Ovary (tissue), 9 donors: ENCODE data around the gene PLEKHN1. TPM values are rescaled to one million over a fixed set of nuclear protein-coding genes. Genes with fewer than 3 reads are reported as not detected.

Experiments used
- DNase-seq, 5 donors: peaks; one replicate each; pipeline ENCODE4 v3.0.0-alpha.2; 2019 to 2020
- H3K27ac ChIP-seq, 2 donors: fragments of 200-600 bp; one replicate each; pipeline versions ENCODE4 v1.5.1 to v1.8.0; 2019 to 2022
- H3K27me3 ChIP-seq: fragments of 200-600 bp; one replicate; pipeline ENCODE4 v1.8.0; 2022
- H3K36me3 ChIP-seq: fragments of 200-600 bp; sonication (generic); one replicate; pipeline ENCODE4 v1.5.1; 2019
- H3K4me1 ChIP-seq: one replicate; pipeline ENCODE4 v1.8.1; 2013; ENCODE audit warnings: mild to moderate bottlenecking, moderate library complexity; ENCODE audit not compliant: insufficient read depth
- H3K4me3 ChIP-seq: fragments of 200-600 bp; sonication (generic); one replicate; pipeline ENCODE4 v1.5.1; 2017
- H3K9me3 ChIP-seq, 2 donors: fragments of 200-600 bp in 1 of 2; sonication (generic) in 1 of 2; one replicate each; pipeline versions ENCODE4 v1.5.1 to v1.8.1; 2013 to 2019; ENCODE audit warnings: mild to moderate bottlenecking in 1 of 2, moderate library complexity in 1 of 2
- CTCF ChIP-seq, 3 donors: fragments of 450-650 bp in 2 of 3; fragments of 200-600 bp in 1 of 3; IDR thresholded peaks; one replicate each; pipeline versions ENCODE4 v1.5.1 to v1.8.0; 2016 to 2022; ENCODE audit warnings: antibody characterized with exemption in 3 of 3, mild to moderate bottlenecking in 1 of 3
- EP300 ChIP-seq: sonication (generic); formaldehyde crosslinking; IDR thresholded peaks from one replicate; pipeline ENCODE4 v1.6.1; 2017; ENCODE audit warnings: antibody characterized with exemption
- POLR2A ChIP-seq: fragments of 450-650 bp; IDR thresholded peaks from one replicate; pipeline ENCODE4 v1.6.1; 2017; ENCODE audit warnings: antibody characterized with exemption, mild to moderate bottlenecking, moderate library complexity
- WGBS, 3 donors: extraction: QIAGEN DNeasy Blood & Tissue Kit in 1 of 3; methylation state at CpG; one replicate each; pipeline versions ENCODE4 v1.1.5 to v1.1.7; 2013 to 2017; 5-methylcytosine and 5-hydroxymethylcytosine counted together
- intact Hi-C, 4 donors: fragments of 100-400 bp; cut with DNase I; formaldehyde crosslinking; loops; one replicate each; pipeline versions ENCODE4 v1.11.0 to v1.15.1; 2022 to 2023
- polyA plus RNA-seq, 2 donors: library from polyadenylated mRNA; stranded (reverse); fragments of 200-250 nt in 1 of 2; fragments of 350-450 nt in 1 of 2; fragmentation: Illumina TruSeq in 1 of 2; extraction: RNeasy Lipid Tissue Mini Kit (QIAGEN cat#74804) in 1 of 2; gene quantifications; one replicate each; pipeline ENCODE4 v1.2.3, GENCODE V29; 2013 to 2014
- total RNA-seq, 7 donors: library from RNA; depleted of rRNA in 2 of 7; stranded (reverse); fragments of >200 nt in 2 of 7; fragmentation: NEBNext Ultra II Directional in 3 of 7; extraction: Animal tissue kit (Norgen Biotek cat#: 25700) in 3 of 7; gene quantifications; one replicate each; pipeline versions ENCODE4 v1.1.0 to v1.2.4, GENCODE V29; 2016 to 2023
- donor health status: DM: no; HTN: no; CAD: no; lungs with moderate emphysema.
- donor health status: DM: no; HTN: no; CAD: no.
- donor health status: Bipolar disorder and iron deficiency.
- donor health status: DM: yes; HTN: yes; CAD: no.
- donor health status: DM: no; HTN: no; CAD: no.
- donor health status: DM: yes; HTN: yes; CAD: no.

Gene PLEKHN1
- total and polyA plus RNA-seq, 9 donors: 0.10 to 0.34 (median 0.16) TPM; not detected in 3

- TF ChIP-seq CTCF (IDR thresholded peaks at IDR 0.05) (no peak), EP300 (no peak), POLR2A (no peak)
- intact Hi-C loops: no loop called here
- Histone ChIP-seq H3K27me3 (no peaks in the 10 kb centered on the region), H3K4me1 (peaks cover 18% of the 10 kb centered on the region), H3K36me3 (no peaks in the 10 kb centered on the region), H3K27ac (no peak overlapping the region), H3K4me3 (no peak overlapping the region), H3K9me3 (no peaks in the 10 kb centered on the region)
- WGBS, 3 donors: 45 to 60% (median 54%) methylated on average over 6 of the region's 6 CpGs
- DNase-seq: no peak
Observed at GRCh38 chr1:918843-919242, 47.4 kb upstream of the PLEKHN1 start.

- Histone ChIP-seq H3K27me3 (no peaks in the 10 kb centered on the region), H3K27ac (no peak overlapping the region), H3K9me3 (no peaks in the 10 kb centered on the region), H3K4me3 (no peak overlapping the region), H3K4me1 (peaks cover 18% of the 10 kb centered on the region), H3K36me3 (no peaks in the 10 kb centered on the region)
- intact Hi-C loops: no loop called here
- TF ChIP-seq POLR2A (no peak), CTCF (IDR thresholded peaks at IDR 0.05) (no peak), EP300 (no peak)
- DNase-seq: no peak
- WGBS, 3 donors: 62 to 82% (median 78%) methylated on average over 29 of the region's 29 CpGs
Observed at GRCh38 chr1:919271-919872, 46.9 kb upstream of the PLEKHN1 start.

- no peaks in the 10 kb centered on the region for H3K36me3 ChIP-seq
- no peak overlapping the region for H3K4me3 ChIP-seq
- 32 to 55% (median 37%) methylated on average over 19 to 23 of the region's 23 CpGs for WGBS, 3 donors
- H3K27me3 ChIP-seq: peaks cover 2% of the 10 kb centered on the region
- H3K4me1 ChIP-seq: peaks cover 18% of the 10 kb centered on the region
- H3K27ac ChIP-seq: no peak overlapping the region
- no peaks in the 10 kb centered on the region for H3K9me3 ChIP-seq
- DNase-seq: no peak
- intact Hi-C loops: no loop called here
- TF ChIP-seq EP300 (no peak), CTCF (IDR thresholded peaks at IDR 0.05) (no peak), POLR2A (no peak)
Observed at GRCh38 chr1:920010-920409, 46.3 kb upstream of the PLEKHN1 start.

- Histone ChIP-seq H3K4me3 (no peak overlapping the region), H3K36me3 (no peaks in the 10 kb centered on the region), H3K27me3 (peaks cover 2% of the 10 kb centered on the region), H3K4me1 (peaks cover 18% of the 10 kb centered on the region), H3K27ac (no peak overlapping the region), H3K9me3 (no peaks in the 10 kb centered on the region)
- 2 to 9% (median 3%) methylated on average over 13 of the region's 13 CpGs for WGBS, 3 donors
- TF ChIP-seq POLR2A (no peak), CTCF (IDR thresholded peaks at IDR 0.05) (no peak), EP300 (no peak)
- DNase-seq: no peak
- intact Hi-C loops: no loop called here
Observed at GRCh38 chr1:920521-920920, 45.8 kb upstream of the PLEKHN1 start.
